ENCODE results near the gene KIF16B. TPM values are rescaled to one million over a fixed set of nuclear protein-coding genes. Genes with fewer than 3 reads are reported as not detected.

KIF16B gene
- total RNA-seq, 1 experiment from 2014 or later: 4.6 TPM

- BruUV-seq (replicated peaks): TSS peak; percentile 83
- Histone ChIP-seq H3K36me3 (ENCODE audit: insufficient read depth, low read length, poor library complexity, severe bottlenecking) (no peaks in the 10 kb centered on the region), H3K27ac (ENCODE audit: low read depth, low read length, poor library complexity, severe bottlenecking) (no peak overlapping the region), H3K4me3 (ENCODE audit: low read depth, low read length, poor library complexity, severe bottlenecking) (no peak overlapping the region), H3K27me3 (replicated peaks; ENCODE audit: insufficient read depth, low read depth, low read length, poor library complexity) (no peaks in the 10 kb centered on the region), H3K4me1 (ENCODE audit: insufficient read depth, low read length, poor library complexity, severe bottlenecking) (no peaks in the 10 kb centered on the region), H3K9me3 (ENCODE audit: low read depth, low read length, poor library complexity, severe bottlenecking) (no peaks in the 10 kb centered on the region)
- intact Hi-C loops (cut with micrococcal nuclease; ENCODE audit: unreplicated experiment): no loop called here
- POLR2A ChIA-PET (ENCODE audit: low non-redundant PET): no interaction called here
- DNase-seq (ENCODE audit: low spot score): no peak
- TF ChIP-seq CTCF (conservative IDR thresholded peaks at IDR 0.05; ENCODE audit: low read depth, low read length): no peak
- TF ChIP-seq EZH2 (IDR thresholded peaks at IDR 0.05; ENCODE audit: borderline replicate concordance, low read depth, low read length, poor library complexity, severe bottlenecking): no peak
- CTCF ChIA-PET: no interaction called here
Measured at GRCh38 chr20:16378712-16379370, 194.4 kb downstream of the KIF16B start.

- POLR2A ChIA-PET (ENCODE audit: low non-redundant PET): no interaction called here
- CTCF ChIA-PET: no interaction called here
- no peak overlapping the region for H3K4me3 ChIP-seq (ENCODE audit: low read depth, low read length, poor library complexity, severe bottlenecking)
- no TSS peak for BruUV-seq (replicated peaks)
- no peaks in the 10 kb centered on the region for H3K27me3 ChIP-seq (replicated peaks; ENCODE audit: insufficient read depth, low read depth, low read length, poor library complexity)
- no peak for DNase-seq (ENCODE audit: low spot score)
- intact Hi-C loops (cut with micrococcal nuclease; ENCODE audit: unreplicated experiment): no loop called here
- no peaks in the 10 kb centered on the region for H3K4me1 ChIP-seq (ENCODE audit: insufficient read depth, low read length, poor library complexity, severe bottlenecking)
- no peaks in the 10 kb centered on the region for H3K9me3 ChIP-seq (ENCODE audit: low read depth, low read length, poor library complexity, severe bottlenecking)
- H3K36me3 ChIP-seq (ENCODE audit: insufficient read depth, low read length, poor library complexity, severe bottlenecking): no peaks in the 10 kb centered on the region
- TF ChIP-seq EZH2 (IDR thresholded peaks at IDR 0.05; ENCODE audit: borderline replicate concordance, low read depth, low read length, poor library complexity, severe bottlenecking) (no peak), CTCF (conservative IDR thresholded peaks at IDR 0.05; ENCODE audit: low read depth, low read length) (no peak)
- no peak overlapping the region for H3K27ac ChIP-seq (ENCODE audit: low read depth, low read length, poor library complexity, severe bottlenecking)
Measured at GRCh38 chr20:16378122-16378521, 195.1 kb downstream of the KIF16B start.

GRCh38 chr20:16369441-16369840 lies 203.8 kb downstream of the KIF16B start:
- DNase-seq (ENCODE audit: low spot score): no peak
- no peak overlapping the region for H3K4me3 ChIP-seq (ENCODE audit: low read depth, low read length, poor library complexity, severe bottlenecking)
- no peaks in the 10 kb centered on the region for H3K9me3 ChIP-seq (ENCODE audit: low read depth, low read length, poor library complexity, severe bottlenecking)
- ChIA-PET CTCF (no interaction called here), POLR2A (ENCODE audit: low non-redundant PET) (no interaction called here)
- H3K4me1 ChIP-seq (ENCODE audit: insufficient read depth, low read length, poor library complexity, severe bottlenecking): no peaks in the 10 kb centered on the region
- no peak overlapping the region for H3K27ac ChIP-seq (ENCODE audit: low read depth, low read length, poor library complexity, severe bottlenecking)
- H3K36me3 ChIP-seq (ENCODE audit: insufficient read depth, low read length, poor library complexity, severe bottlenecking): no peaks in the 10 kb centered on the region
- intact Hi-C loops (cut with micrococcal nuclease; ENCODE audit: unreplicated experiment): no loop called here
- no TSS peak for BruUV-seq (replicated peaks)
- H3K27me3 ChIP-seq (replicated peaks; ENCODE audit: insufficient read depth, low read depth, low read length, poor library complexity): no peaks in the 10 kb centered on the region
- TF ChIP-seq CTCF (conservative IDR thresholded peaks at IDR 0.05; ENCODE audit: low read depth, low read length): no peak
- TF ChIP-seq EZH2 (IDR thresholded peaks at IDR 0.05; ENCODE audit: borderline replicate concordance, low read depth, low read length, poor library complexity, severe bottlenecking): no peak
